GM21786 (cell line): ENCODE data around the gene ELAPOR1.
A peak's percentile ranks its signal among the peaks of the same experiment; 100 is the strongest.

Experiments
- ATAC-seq: cut with Tn5 transposase; IDR thresholded peaks from one replicate; pipeline ENCODE4 v1.9.1; 2021; ENCODE audit not compliant: unreplicated experiment

The ELAPOR1 gene

DNA sequence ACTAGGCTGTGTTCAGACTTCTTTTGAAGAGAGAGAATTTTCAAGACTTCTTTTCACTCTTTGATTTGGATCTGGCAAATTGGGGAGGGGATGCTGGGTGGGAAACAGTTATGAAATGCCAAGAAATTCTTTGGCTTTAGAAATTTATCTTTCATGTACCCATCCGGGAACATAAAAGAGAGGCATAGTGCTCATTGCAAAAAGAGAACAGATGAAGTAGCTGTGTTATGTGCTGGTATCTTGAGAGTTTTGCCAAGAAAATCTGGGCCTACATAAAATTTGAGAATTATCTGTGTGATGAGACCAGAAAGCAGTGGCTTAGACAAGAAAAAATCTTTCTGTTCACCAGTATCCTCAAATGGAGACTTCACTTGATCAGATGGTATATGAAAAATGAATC, 19.0 kb upstream of the ELAPOR1 start:
- no peak for ATAC-seq

DNA sequence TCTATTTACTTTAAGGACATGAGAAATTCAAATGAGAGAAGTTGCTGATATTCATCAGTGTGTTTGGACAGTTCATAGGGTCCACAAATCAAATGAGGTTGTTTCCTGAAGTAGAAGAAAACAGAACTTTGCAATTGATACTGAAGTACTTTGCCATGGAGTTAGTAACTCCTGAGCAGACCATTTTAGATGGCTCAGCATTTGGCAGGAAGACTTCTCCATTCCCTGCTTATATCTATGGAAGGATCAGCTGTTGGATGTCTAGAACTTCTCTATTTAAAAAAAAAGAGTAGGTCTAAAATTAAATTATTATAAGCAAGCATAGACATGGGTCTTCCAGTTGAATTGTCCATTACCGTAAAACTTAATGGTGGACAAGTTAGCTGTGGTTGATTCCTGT, 18.3 kb upstream of the ELAPOR1 start:
- no peak for ATAC-seq

DNA sequence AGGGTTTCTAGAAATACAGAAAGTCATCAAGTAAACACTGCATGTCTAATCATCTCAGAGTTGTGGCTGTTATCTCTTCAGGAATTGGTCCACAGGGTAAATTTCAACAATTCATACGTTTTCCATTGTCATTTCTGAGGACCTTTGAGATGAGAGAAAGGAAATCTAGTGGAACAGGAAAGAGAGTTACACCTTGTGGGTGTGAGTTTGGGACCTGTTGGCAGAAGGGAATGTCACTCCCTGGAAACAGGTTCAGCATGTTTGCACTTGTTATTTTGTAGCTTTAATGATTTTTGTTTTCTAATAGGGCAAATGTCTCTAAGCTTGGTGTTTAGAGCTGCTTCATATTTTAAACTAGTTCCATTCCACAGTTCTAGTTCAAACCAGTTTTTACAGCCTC, 17.8 kb upstream of the ELAPOR1 start:
- ATAC-seq: no peak

DNA sequence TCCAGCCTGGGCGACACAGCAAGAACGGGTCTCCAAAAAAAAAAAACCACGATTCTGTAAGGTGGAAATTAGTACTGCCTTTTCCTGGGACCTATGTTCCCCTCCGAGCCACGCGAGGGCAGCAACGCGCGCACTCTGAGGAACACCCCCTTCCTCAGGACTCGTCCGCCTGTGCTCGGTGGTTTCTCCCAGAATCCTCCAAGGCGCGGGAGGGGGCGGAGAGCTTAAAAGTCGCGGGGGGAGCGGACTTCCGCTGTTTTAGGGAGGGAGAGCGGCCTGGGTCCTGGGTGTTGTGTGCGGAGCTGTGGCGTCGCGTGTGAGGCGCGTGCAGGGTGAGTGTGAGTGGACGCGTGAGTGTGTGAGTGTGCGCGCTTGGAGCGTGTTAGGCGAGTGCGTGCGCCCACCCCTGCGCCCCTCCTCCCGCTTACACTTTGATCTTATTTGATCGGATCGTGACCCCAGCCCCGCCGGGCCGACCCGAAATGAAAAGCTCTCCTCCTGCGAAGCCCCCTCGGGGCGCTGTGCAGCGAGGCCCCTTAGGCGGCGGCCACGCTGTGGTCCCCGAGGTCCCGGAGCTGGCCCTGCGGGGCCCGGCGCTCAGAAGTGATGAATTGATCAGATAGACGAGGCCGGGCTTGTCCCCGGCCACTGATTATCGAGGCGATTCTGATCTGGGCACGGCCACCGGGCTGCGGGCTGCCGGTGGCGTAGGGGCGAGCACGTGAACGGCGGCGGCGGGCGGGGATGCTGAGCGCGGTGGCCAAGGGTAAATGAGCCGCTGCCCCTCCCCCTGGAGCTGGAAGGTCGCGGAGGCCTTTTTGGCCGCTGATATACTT, 13.8 kb upstream of the ELAPOR1 start:
- ATAC-seq: peak; percentile 81

DNA sequence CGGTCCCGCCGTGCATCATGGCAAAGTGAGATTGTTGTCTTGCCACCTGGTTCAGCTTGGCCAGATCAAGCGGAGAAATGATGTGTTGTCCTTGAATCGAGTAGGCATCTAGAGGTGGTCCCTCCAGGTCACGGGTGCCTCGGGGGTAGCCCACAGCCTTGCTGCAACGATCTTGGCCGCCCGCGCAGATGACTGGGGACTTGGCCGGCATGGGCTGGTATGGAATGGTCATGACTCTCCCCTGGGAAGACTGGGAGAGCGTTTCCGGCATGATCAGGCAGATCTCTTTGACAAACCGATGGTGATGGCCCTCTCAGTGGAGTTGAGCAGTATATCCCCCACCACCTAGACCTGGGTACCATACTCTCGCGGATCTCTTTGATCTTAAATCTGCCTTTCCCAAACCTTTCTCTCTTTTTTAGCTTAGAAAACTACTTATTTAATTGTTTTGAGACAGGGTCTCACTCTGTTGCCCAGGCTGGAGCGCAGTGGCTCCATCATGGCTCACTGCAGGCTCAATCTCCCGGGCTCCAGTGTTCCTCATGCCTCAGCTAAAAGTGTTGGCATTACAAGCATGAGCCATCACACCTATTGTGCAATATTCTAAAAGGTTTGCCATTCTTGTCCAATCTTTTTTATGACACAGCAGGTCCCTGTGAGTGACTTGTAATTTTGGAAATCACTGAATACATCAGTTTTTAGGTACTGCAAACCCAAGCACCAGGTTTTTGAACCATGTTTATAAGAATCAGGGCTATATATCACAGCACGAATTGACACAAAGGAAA, 9.4 kb upstream of the ELAPOR1 start:
- ATAC-seq: no peak

DNA sequence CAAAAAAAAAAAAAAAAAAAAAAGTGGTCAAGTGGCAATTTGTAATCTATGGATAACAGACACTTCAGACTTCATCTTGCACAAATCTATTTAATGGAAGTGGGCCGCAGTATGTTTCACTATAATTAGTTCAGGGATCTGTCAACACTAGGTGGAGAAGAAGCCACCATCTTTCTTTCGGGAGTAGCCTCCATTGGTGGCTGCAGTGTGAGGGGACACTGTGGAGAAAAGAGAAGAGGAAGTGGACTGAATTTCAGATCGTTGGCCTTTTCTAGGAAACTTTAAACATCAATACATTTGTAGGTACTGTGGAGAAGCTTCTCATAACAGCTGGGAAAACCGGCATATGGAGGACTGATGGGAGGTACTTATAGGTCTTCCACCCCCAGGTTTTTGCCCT, 8.0 kb upstream of the ELAPOR1 start:
- ATAC-seq: no peak

DNA sequence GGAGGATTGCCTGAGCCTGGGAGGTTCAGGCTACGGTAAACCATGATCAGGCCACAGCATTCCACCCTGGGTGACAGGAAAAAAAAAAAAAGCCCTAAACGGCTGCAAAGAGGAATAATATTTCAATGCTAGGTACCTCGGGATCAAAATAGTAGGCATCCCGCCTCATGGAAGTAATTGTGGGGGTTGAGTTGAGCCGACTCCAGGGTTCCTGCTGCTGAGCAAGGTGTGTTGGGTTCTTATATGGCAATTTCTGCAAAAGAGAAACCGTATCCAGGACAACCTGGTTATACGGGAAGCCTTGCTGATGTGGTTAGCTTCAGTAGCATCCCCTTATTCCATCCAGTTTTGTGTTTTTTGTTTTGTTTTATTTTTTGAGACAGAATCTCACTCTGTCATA, 6.1 kb upstream of the ELAPOR1 start:
- no peak for ATAC-seq

DNA sequence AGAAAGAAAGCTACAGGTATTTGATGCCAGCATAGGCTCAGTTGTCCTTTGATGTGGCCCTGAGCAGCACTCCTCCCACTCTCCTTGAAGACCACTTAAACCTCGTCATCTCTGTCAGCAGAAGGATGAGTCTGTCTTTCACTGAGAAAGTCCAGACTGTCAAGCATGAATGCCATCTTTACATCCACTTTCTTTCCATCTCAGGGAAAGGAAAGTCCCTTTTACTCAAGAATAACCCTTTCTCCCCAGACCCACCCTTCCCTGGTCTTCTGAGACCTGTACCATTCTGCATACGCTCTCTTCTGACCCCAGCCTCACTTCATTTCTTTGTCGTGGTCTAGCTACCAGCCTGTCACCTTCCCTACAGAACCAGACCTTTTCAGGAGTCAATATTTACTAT, 4.0 kb upstream of the ELAPOR1 start:
- no peak for ATAC-seq

DNA sequence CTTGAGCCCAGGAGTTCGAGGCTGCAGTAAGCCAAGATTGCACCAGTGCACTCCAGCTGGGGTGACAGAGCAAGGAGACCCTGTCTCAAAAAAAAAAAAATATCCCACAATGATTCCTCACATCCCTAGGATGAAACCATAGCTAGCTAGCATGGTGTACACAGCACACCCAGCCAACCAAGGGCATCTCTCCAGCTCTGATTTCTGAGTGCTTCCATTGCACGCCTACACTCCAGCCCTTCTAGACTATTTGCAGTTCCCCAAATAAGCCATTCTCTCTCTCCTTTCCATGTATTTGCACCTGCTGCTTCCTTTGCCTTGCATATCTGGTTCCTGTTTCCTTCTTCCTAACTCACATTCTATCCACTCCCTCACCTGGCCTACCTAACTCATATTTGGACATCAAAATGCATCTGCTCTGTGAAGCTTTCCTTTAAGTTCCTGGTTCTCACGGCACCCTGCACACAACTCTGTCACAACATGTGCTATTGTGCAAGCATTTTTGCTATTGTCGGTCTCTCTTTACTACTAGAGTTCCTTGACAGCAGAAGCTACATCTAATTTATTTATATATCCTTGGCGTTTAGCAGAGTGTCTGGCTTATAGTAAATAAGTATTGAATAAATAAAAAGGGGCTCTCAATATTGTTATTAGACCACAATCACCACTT, 2.4 kb upstream of the ELAPOR1 start:
- ATAC-seq: no peak

DNA sequence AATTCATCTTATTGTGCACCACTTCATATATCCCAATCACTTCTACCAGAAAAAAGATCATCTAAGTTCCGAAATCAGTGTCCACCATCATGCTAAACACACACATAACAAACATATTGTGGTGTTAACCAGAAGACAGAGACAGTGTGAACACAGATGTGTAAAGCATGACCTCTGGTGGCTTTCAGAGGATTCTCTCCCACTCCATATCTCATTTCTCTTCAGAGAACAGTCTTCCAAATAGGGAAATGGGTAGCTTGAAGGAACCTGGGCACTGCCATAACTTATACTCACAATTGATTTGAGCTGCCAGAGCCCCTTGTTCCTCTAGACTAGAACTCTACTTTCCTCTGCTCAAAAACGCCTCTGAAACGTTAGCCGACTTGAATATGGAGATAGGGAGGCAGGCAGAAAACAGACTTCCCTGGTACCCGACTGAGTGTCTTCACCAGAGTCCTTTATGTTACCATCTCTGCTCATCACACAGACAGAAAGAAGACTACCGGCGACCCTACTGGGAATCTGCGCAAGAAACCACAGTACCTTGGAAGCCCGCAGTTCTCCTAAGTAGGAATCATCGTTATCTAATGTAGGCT, 1.8 kb upstream of the ELAPOR1 start:
- peak; percentile 54 for ATAC-seq

DNA sequence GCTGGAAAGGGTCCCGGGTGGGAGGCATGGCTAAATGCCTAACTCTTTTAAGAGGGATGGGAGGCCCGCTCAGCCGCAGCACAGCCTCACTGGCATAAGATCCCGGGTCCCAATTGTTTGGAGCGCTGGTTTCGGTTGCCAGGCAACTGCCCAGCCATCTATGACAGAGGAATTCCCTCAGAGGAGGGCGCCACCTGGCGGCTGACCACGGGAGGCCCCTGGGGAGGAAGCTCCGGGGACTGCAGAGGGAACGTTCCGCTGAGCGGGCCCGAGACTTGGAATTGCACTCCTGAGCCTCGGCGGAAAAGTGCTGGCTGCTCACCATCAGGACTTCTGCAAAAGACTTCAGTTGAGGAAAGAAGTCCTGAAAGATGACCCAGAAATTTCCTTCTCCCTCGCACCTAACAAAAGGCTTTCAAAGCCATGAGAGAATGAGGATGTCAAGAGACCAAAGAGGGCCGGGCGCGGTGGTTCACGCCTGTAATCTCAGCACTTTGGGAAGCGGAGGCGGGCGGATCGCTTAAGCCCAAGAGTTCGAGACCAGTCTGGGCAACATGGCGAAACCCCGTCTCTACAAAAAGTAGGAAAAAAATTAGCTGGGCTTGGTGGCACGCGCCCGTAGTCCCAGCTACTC, 1.1 kb upstream of the ELAPOR1 start:
- ATAC-seq: peak; percentile 65

DNA sequence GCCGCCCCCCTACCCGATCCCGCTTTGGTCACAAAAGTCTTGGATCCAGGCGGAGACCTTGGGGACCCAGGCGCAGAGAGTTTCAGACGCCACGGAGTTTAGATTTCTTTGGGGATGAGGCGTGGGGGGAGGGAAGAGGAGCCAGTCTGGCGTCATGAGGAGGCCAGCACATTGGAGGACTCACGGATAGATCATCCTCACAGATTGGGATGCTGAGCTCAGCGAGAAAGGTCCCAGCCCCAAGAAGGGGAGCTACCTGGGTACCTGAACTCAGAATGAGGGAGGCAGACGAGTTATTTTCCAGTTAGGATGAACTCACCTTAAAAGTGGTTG, 393 bp downstream of the ELAPOR1 start:
- ATAC-seq: no peak

DNA sequence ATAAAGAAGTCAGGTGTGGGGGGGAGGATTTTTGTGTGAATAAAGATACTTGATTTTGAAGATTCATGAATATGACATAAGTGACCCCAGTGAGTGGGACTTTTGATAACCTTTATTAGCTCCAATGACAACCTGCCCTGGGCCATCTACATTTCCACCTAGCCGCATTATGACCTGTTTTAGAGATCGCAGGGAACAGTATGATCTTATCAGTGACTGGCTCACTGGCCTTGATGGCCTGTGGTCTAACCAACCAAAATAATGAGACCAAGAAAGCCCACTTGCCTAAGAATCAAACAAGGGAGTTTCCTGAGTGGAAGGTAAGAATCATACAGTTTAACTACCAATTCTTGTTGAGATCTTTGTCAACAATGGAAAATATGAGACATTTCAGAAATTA, 1.8 kb downstream of the ELAPOR1 start:
- no peak for ATAC-seq

DNA sequence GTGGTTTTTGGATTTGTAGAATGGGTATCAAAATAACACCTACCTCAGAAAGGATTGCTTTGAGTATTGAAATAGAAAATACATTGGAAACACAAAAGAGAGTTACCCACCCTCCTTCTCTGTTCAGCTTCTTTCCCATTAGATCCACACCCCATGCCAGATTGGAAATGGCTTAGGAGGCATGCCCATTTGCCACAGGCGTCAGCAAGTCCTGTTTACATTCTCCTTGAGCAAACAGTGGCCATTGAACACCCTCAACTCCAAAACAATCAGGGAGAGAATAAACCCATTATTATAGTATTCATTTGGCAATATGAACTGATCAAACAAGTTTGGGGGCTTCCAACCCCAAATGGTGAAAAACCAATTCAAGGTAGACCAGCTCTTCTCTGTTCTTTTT, 2.4 kb downstream of the ELAPOR1 start:
- ATAC-seq: no peak

DNA sequence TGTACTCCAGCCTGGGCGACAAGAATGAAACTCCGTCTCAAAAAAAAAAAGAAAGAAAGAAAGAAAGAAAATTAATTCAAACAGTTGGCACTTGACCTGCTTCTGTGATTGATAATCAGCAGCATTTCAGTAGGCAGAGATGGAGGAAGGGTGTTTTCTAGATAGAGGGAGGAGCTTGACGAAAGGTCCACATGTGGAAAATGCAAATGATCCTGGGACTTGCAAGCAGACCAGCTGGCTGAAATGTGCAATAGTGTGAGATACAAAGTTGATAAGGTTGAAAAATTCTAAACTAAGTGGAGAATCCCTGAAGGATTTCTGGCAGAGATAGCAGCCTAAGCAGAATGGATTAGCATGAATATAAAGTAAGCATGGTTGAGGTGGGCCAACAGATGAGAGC, 4.2 kb downstream of the ELAPOR1 start:
- ATAC-seq: no peak

DNA sequence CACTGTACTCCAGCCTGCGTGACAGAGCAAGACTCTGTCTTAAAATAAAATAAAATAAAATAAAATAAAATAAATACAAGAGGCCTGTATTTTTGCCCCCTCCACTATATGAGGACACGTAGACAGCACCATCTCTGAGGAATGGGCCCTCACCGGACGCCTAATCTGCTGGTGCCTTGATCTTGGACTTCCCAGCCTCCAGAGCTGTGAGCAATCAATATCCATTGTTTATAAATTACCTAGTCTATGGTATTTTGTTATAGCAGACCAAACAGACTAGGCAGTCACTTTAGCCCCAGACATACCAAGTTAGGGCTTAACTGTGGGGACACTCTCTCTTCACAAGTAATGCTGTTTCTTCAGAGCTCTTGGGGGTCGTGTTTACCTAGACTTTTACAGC, 6.4 kb downstream of the ELAPOR1 start:
- no peak for ATAC-seq

DNA sequence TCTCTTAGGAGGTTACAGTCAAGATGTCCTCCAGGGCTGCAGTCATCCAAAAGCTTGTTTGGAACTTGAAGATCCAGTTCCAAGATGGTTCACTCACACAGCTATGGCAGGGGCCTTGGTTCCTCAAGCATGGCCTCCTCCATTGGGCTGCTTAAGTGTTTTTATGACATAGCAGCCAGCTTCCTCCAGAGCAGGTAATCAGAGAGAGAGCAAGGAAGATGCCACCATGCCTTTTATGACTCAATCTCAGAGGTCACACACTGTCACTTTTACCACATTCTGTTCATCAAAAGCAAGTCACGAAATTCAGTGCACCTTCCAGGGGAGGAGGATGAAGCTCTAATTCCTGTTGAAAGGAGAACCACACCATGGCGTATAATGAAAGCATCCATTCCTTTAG, 17.1 kb downstream of the ELAPOR1 start:
- no peak for ATAC-seq

DNA sequence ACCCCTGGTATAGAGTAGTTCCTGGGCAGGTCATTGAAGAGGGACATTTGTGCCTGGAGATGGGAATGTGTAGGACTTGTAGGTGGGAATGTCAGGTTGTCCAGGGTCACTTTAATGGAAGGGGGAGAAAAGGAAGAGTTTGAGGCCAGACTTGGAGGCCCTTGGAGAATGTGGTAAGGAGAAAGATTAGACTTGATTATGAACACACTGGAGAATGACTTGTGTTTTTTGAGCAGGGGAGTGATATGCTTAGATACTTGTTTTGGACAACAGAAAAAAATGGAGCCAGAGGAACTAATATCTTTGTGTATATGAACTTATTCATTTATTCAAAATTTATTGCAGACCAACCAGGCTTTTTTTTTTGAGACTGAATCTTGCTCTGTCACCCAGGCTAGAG, 17.9 kb downstream of the ELAPOR1 start:
- no peak for ATAC-seq

DNA sequence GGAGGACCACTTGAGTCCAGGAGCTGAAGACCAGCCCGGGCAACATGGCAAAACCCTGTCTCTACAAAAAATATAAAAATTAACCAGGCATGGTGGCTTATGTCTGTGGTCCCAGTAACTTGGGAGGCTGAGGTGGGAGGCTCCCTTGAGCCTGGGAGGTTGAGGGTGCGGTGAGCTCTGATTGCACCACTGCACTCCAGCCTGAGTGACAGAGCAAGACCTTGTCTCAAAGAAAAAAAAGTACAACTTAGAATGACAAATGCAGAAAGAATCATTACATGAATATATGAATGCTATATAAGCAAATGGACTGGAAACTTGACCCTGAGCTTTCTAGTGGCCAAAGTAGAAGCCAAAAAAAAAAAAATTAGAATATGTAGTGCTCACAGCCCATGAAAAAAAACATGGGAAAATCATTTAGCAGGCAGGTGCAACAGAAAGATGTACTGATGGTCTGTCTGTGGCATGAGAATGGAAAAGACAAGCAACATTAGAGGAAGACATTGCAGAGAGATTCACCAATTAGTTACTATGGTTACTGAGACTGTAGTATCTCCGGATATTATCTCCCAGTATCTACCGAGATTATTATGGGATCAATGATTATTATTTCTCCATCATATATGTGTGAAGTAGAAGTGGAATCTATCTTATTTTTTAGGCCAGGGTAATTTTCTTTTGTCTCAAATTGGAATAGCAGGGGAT, 19.2 kb downstream of the ELAPOR1 start:
- no peak for ATAC-seq

DNA sequence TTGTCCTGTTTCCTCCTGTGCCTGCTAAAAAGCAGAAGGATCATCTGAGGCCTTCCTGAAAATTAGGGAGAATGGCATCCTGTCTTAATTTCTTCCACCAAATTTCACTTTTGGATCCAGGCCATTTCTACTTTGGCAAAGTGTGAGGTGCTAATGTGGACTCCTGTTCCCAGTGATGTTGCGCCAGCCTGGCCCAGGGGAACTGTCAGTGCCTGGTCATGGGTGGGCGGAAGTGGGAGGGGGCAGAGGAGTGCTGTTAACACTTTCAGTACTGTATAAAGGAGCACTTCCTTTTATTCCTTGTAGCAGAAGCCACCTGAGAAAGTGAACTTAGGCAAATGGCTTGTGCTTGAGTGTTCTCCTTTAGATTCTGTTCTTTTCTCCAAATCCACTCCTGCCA, 19.9 kb downstream of the ELAPOR1 start:
- no peak for ATAC-seq

DNA sequence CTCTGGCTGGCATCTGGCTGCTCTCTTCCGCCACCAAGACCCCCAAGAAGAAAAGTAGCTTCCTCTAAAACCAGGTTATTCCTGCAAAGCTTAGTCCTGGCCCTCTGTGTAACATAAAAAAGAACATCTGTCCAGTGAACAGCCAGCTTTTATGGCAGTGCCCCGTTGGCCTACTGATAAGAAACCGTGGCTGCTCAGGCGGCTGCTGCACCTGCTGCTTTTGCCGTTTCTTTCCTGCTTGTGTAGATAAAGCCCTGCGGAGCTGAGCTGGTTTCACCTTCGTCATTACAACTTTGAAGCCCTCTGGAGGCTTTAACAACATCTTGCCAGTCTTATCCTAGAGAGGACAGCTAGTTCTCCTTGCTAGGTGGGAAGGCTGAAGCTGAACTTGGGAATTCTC, 20.5 kb downstream of the ELAPOR1 start:
- ATAC-seq: no peak
